Measurements from ENCODE around the gene CBLIF. TPM values are rescaled to one million over a fixed set of nuclear protein-coding genes. Genes with fewer than 3 reads are reported as not detected.

Gene CBLIF
- total RNA-seq, 1 experiment from 2014 or later: not detected

GRCh38 chr11:59783632-59784090 lies 61.6 kb downstream of the CBLIF start:
- no peak for DNase-seq
- H3K9me3 ChIP-seq: no peaks in the 10 kb centered on the region
- no peak overlapping the region for H3K4me3 ChIP-seq
- no peaks in the 10 kb centered on the region for H3K27me3 ChIP-seq
- H3K36me3 ChIP-seq: no peaks in the 10 kb centered on the region

- no peak for DNase-seq
- Histone ChIP-seq H3K4me3 (no peak overlapping the region), H3K36me3 (peaks cover 3% of the 10 kb centered on the region; the same call in 1 of the 2 replicates), H3K9me3 (no peaks in the 10 kb centered on the region), H3K27me3 (no peaks in the 10 kb centered on the region)
These were observed 63.2 kb downstream of the CBLIF start for GRCh38 chr11:59782080-59782479.

GRCh38 chr11:59779487-59779886 lies 65.8 kb downstream of the CBLIF start:
- no peaks in the 10 kb centered on the region for H3K27me3 ChIP-seq

More at GRCh38 chr11:59779487-59779886, 65.8 kb downstream of the CBLIF start:
- peaks cover 9% of the 10 kb centered on the region; the same call in 1 of the 2 replicates for H3K36me3 ChIP-seq
- H3K4me3 ChIP-seq: no peak overlapping the region
- no peak for DNase-seq
- no peaks in the 10 kb centered on the region for H3K9me3 ChIP-seq

Other genes starting within 250 kb of the CBLIF start
- 19.1 and 23.8 TPM in 2 replicates for gene OSBP, start 229.7 kb downstream of the CBLIF start, total RNA-seq (2014; rRNA removed; shearing (Covaris generic); ENCODE audit: low replicate concordance)
- 8.4 and 9.9 TPM in 2 replicates for gene PATL1, start 176.5 kb downstream of the CBLIF start, total RNA-seq (2014; rRNA removed; shearing (Covaris generic); ENCODE audit: low replicate concordance)
- gene OR10V1, start 131.7 kb downstream of the CBLIF start, total RNA-seq (2014; rRNA removed; shearing (Covaris generic); ENCODE audit: low replicate concordance): not detected in 2 replicates
- gene STX3, start 90.1 kb downstream of the CBLIF start, total RNA-seq (2014; rRNA removed; shearing (Covaris generic); ENCODE audit: low replicate concordance): 5.6 and 9.4 TPM in 2 replicates
- 71.5 and 139 TPM in 2 replicates for gene MRPL16, start 34.7 kb downstream of the CBLIF start, total RNA-seq (2014; rRNA removed; shearing (Covaris generic); ENCODE audit: low replicate concordance)
- not detected in 2 replicates for gene TCN1, start 21.0 kb upstream of the CBLIF start, total RNA-seq (2014; rRNA removed; shearing (Covaris generic); ENCODE audit: low replicate concordance)
- gene OOSP3, start 33.3 kb upstream of the CBLIF start, total RNA-seq (2014; rRNA removed; shearing (Covaris generic); ENCODE audit: low replicate concordance): not detected in 2 replicates
- not detected in 2 replicates for gene OOSP1, start 92.9 kb upstream of the CBLIF start, total RNA-seq (2014; rRNA removed; shearing (Covaris generic); ENCODE audit: low replicate concordance)
- gene OOSP4A, start 118.5 kb upstream of the CBLIF start, total RNA-seq (2014; rRNA removed; shearing (Covaris generic); ENCODE audit: low replicate concordance): not detected in 2 replicates
- gene OOSP4B, start 171.7 kb upstream of the CBLIF start, total RNA-seq (2014; rRNA removed; shearing (Covaris generic); ENCODE audit: low replicate concordance): not detected in 2 replicates
- not detected in 2 replicates for gene OOSP2, start 194.9 kb upstream of the CBLIF start, total RNA-seq (2014; rRNA removed; shearing (Covaris generic); ENCODE audit: low replicate concordance)
- not detected in 2 replicates for gene MS4A3, start 211.2 kb upstream of the CBLIF start, total RNA-seq (2014; rRNA removed; shearing (Covaris generic); ENCODE audit: low replicate concordance)
- gene MS4A2, start 243.2 kb upstream of the CBLIF start, total RNA-seq (2014; rRNA removed; shearing (Covaris generic); ENCODE audit: low replicate concordance): not detected in 2 replicates

Data from MG63 (cell line).